Measurements from ENCODE around the gene MYMX.

GRCh38 chr6:44223319-44224028, 6.7 kb downstream of the MYMX start, which contains the start of gene SLC29A1:
- TF ChIP-seq CTCF (IDR thresholded peaks at IDR 0.05; ENCODE audit: low read depth, low read length, poor library complexity, severe bottlenecking) (no peak), EZH2phosphoT487 (IDR thresholded peaks at IDR 0.05; ENCODE audit: borderline replicate concordance, low read length) (no peak)

Measured in DOHH2 (cell line).